AG04449 (cell line): ENCODE results near the gene TFDP1.

ENCODE experiments used
- CTCF ChIA-PET: fragments of 350-600 bp; formaldehyde crosslinking; extraction: SDS; loops from one replicate; lab custom pipeline; 2021; ENCODE audit warnings: antibody characterized with exemption; lab: Yijun Ruan, JAX
- POLR2A ChIA-PET: fragments of 400-600, 350-600 bp; formaldehyde crosslinking; extraction: SDS; loops from one replicate; lab custom pipeline; 2020; ENCODE audit warnings: antibody characterized with exemption, inconsistent platforms; lab: Yijun Ruan, JAX
- DNase-seq: peaks from one replicate; pipeline ENCODE4 v3.0.0-alpha.2; 2010; ENCODE audit warnings: low read depth, low spot score
- H3K4me3 ChIP-seq: 2 replicates; pipeline ENCODE4 v1.5.1; 2011; ENCODE audit warnings: low read depth, mild to moderate bottlenecking, control low read depth, low read length
- CTCF ChIP-seq: IDR thresholded peaks from one replicate; pipeline ENCODE4 v1.5.1; 2011; ENCODE audit warnings: mild to moderate bottlenecking, moderate library complexity, low read length, control low read depth, inconsistent platforms; ENCODE audit not compliant: insufficient read depth; ENCODE audit errors: missing control alignments

Gene TFDP1

GRCh38 chr13:113630804-113631203 lies 46.3 kb downstream of the TFDP1 start:
- TF ChIP-seq CTCF = no peak
- CTCF ChIA-PET = no interaction called here
- no peak overlapping the region for H3K4me3 ChIP-seq
- DNase-seq = no peak
- POLR2A ChIA-PET = interaction anchor here (0.5 kb wide), 1 partner anchor 126 kb away, joined by 3 read pairs; no protein-coding TSS in a partner anchor

GRCh38 chr13:113631341-113632095 lies 47.0 kb downstream of the TFDP1 start:
- ChIA-PET CTCF (no interaction called here), POLR2A (interaction anchor here (0.5 kb wide), 1 partner anchor 127 kb away, joined by 3 read pairs; no protein-coding TSS in a partner anchor)
- H3K4me3 ChIP-seq = no peak overlapping the region
- TF ChIP-seq CTCF = no peak
- DNase-seq = no peak

- no peak for TF ChIP-seq CTCF
- ChIA-PET CTCF (no interaction called here), POLR2A (no interaction called here)
- no peak for DNase-seq
- no peak overlapping the region for H3K4me3 ChIP-seq
These were observed 48.3 kb downstream of the TFDP1 start for GRCh38 chr13:113632706-113633484.

GRCh38 chr13:113633485-113633873 lies 48.9 kb downstream of the TFDP1 start:
- no peak overlapping the region for H3K4me3 ChIP-seq
- ChIA-PET CTCF (no interaction called here), POLR2A (no interaction called here)
- no peak for TF ChIP-seq CTCF
- no peak for DNase-seq

GRCh38 chr13:113634279-113635047 lies 49.9 kb downstream of the TFDP1 start:
- no peak overlapping the region for H3K4me3 ChIP-seq
- CTCF ChIA-PET = no interaction called here
- TF ChIP-seq CTCF = no peak

GRCh38 chr13:113635048-113635420 lies 50.5 kb downstream of the TFDP1 start:
- DNase-seq = no peak
- no peak overlapping the region for H3K4me3 ChIP-seq
- POLR2A ChIA-PET = no interaction called here
- no peak for TF ChIP-seq CTCF
- CTCF ChIA-PET = no interaction called here

More at GRCh38 chr13:113634279-113635047, 49.9 kb downstream of the TFDP1 start:
- no peak for DNase-seq
- POLR2A ChIA-PET = no interaction called here
